Fibroblast of lung (primary cell): ENCODE measurements around the gene SLX1A. TPM values are rescaled to one million over a fixed set of nuclear protein-coding genes. Genes with fewer than 3 reads are reported as not detected.
"Not testable (repeated sequence)": the region's sequence is repeated elsewhere in the genome, so short reads cannot be mapped to it uniquely, and the experiment has no call there.

Experiments used
- DNase-seq, 2 donors: peaks; one replicate each; pipeline versions ENCODE4 v3.0.0 to v3.0.0-alpha.2; 2010; ENCODE audit warnings: low read depth in 2 of 2
- H2AFZ ChIP-seq: 2 replicates; pipeline ENCODE4 v1.5.1; 2012; ENCODE audit warnings: low read length, control low read depth, inconsistent platforms
- H3K27ac ChIP-seq: 2 replicates; pipeline ENCODE4 v1.5.1; 2011; ENCODE audit warnings: low read length, control low read depth; ENCODE audit not compliant: insufficient read depth
- H3K27me3 ChIP-seq: 2 replicates; pipeline ENCODE4 v1.5.1; 2011; ENCODE audit warnings: mild to moderate bottlenecking, low read length; ENCODE audit not compliant: control insufficient read depth, insufficient read depth
- H3K36me3 ChIP-seq: 2 replicates; pipeline ENCODE4 v1.5.1; 2011; ENCODE audit warnings: low read length; ENCODE audit not compliant: control insufficient read depth, insufficient read depth
- H3K4me1 ChIP-seq: 2 replicates; pipeline ENCODE4 v1.5.1; 2011; ENCODE audit warnings: low read length; ENCODE audit not compliant: control insufficient read depth, insufficient read depth; ENCODE audit errors: extremely low read depth
- H3K4me2 ChIP-seq: 2 replicates; pipeline ENCODE4 v1.5.1; 2011; ENCODE audit warnings: low read length, control low read depth; ENCODE audit not compliant: insufficient read depth; ENCODE audit errors: extremely low read depth
- H3K4me3 ChIP-seq, 4 experiments: fragments of 200-600 bp in 1 of 4; sonication (generic) in 1 of 4; replicated peaks in 1 of 4; 2 replicates each; pipeline ENCODE4 v1.5.1; 2011 to 2016; ENCODE audit warnings: low read length in 4 of 4, low read depth in 3 of 4, mild to moderate bottlenecking in 3 of 4, control low read depth in 2 of 4, inconsistent platforms in 1 of 4, mixed read lengths in 1 of 4; ENCODE audit not compliant: insufficient read depth in 1 of 4; ENCODE audit errors: control extremely low read depth in 1 of 4
- H3K79me2 ChIP-seq: 2 replicates; pipeline ENCODE4 v1.5.1; 2012; ENCODE audit warnings: mild to moderate bottlenecking, low read length, inconsistent platforms; ENCODE audit not compliant: control insufficient read depth, insufficient read depth
- H3K9ac ChIP-seq: 2 replicates; pipeline ENCODE4 v1.5.1; 2011; ENCODE audit warnings: mild to moderate bottlenecking, low read length, control low read depth; ENCODE audit not compliant: insufficient read depth
- H3K9me3 ChIP-seq: 2 replicates; pipeline ENCODE4 v1.5.1; 2012; ENCODE audit warnings: low read depth, low read length; ENCODE audit not compliant: control insufficient read depth, insufficient read depth
- H4K20me1 ChIP-seq: 2 replicates; pipeline ENCODE4 v1.5.1; 2011; ENCODE audit warnings: low read length; ENCODE audit not compliant: control insufficient read depth, insufficient read depth; ENCODE audit errors: extremely low read depth
- EZH2 ChIP-seq: IDR thresholded peaks from 2 replicates; pipeline ENCODE4 v1.5.1; 2012; ENCODE audit warnings: low read length, control low read depth, mild to moderate bottlenecking; ENCODE audit errors: missing control alignments
- polyA plus RNA-seq, 2 donors: library from polyadenylated mRNA; depleted of rRNA in 1 of 2; stranded (reverse) in 1 of 2; unstranded in 1 of 2; fragments of >200 nt; gene quantifications; 2 replicates each; pipeline ENCODE4 v1.2.1, GENCODE V29; 2011 to 2012; ENCODE audit warnings: missing spikeins in 1 of 2
- total RNA-seq: library from RNA; depleted of rRNA; stranded (reverse); fragments of >200 nt; gene quantifications from 2 replicates; pipeline ENCODE4 v1.2.1, GENCODE V29; 2014
- TF ChIP-seq, protein P1 (sequence below), 2 donors: IDR thresholded peaks in 1 of 2; conservative IDR thresholded peaks in 1 of 2; 1 replicate in 1 of 2; 2 replicates in 1 of 2; pipeline ENCODE4 v1.5.1; 2011 to 2012; ENCODE audit warnings: low read length in 2 of 2, control low read depth in 1 of 2, inconsistent platforms in 1 of 2, low read depth in 1 of 2, mild to moderate bottlenecking in 1 of 2

SLX1A gene
- total and polyA plus RNA-seq, 2 donors (not counting 1 experiment from before 2014, with no cell fraction given): 3.9 to 19.2 TPM

DNA sequence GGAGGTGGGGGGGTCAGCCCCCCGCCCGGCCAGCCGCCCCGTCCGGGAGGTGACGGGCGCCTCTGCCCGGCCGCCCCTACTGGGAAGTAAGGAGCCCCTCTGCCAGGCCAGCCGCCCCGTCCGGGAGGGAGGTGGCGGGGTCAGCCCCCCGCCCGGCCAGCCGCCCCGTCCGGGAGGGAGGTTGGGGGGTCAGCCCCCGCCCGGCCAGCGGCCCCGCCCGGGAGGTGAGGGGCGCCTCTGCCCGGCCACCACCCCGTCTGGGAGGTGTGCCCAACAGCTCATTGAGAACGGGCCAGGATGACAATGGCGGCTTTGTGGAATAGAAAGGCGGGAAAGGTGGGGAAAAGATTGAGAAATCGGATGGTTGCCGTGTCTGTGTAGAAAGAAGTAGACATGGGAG, 23.5 kb upstream of the SLX1A start:
- not testable (repeated sequence) for H3K27ac ChIP-seq, H3K9ac ChIP-seq, H3K79me2 ChIP-seq, H3K4me1 ChIP-seq, DNase-seq, H4K20me1 ChIP-seq, H3K4me3 ChIP-seq, H3K9me3 ChIP-seq, H2AFZ ChIP-seq, H3K27me3 ChIP-seq, H3K36me3 ChIP-seq, H3K4me2 ChIP-seq

DNA sequence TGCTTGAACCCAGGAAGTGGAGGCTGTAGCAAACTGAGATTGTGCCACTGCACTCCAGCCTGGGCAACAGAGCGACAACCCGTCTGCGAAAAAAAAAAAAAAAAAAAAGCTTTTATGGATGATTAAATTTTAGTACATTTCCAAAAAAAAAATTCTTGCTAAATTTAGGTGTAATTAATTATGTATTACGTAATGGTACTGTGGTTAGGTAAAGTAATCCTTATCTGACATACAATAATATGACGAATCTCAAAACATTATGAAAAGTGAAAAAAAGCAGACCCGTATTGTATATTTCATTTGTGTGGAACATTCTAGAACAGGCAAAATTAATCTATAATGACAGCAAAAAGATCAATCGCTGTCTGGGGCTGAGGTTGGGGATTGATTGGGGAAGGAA, 20.6 kb upstream of the SLX1A start:
- no peaks in the 10 kb centered on the region for H3K9me3 ChIP-seq
- TF ChIP-seq EZH2: no peak
- TF ChIP-seq, protein P1, sequence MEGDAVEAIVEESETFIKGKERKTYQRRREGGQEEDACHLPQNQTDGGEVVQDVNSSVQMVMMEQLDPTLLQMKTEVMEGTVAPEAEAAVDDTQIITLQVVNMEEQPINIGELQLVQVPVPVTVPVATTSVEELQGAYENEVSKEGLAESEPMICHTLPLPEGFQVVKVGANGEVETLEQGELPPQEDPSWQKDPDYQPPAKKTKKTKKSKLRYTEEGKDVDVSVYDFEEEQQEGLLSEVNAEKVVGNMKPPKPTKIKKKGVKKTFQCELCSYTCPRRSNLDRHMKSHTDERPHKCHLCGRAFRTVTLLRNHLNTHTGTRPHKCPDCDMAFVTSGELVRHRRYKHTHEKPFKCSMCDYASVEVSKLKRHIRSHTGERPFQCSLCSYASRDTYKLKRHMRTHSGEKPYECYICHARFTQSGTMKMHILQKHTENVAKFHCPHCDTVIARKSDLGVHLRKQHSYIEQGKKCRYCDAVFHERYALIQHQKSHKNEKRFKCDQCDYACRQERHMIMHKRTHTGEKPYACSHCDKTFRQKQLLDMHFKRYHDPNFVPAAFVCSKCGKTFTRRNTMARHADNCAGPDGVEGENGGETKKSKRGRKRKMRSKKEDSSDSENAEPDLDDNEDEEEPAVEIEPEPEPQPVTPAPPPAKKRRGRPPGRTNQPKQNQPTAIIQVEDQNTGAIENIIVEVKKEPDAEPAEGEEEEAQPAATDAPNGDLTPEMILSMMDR (conservative IDR thresholded peaks at IDR 0.05 in 1 of 2, IDR thresholded peaks at IDR 0.05 in 1 of 2; ENCODE audit: low read depth in 1 of 2, low read length in 2 of 2): no peak
- no peak overlapping the region for H3K4me2 ChIP-seq
- H3K36me3 ChIP-seq: no peaks in the 10 kb centered on the region
- no peak for DNase-seq
- no peak overlapping the region for H3K9ac ChIP-seq
- H2AFZ ChIP-seq: no peak overlapping the region
- no peak overlapping the region for H3K4me3 ChIP-seq
- H3K27ac ChIP-seq: no peak overlapping the region
- no peaks in the 10 kb centered on the region for H4K20me1 ChIP-seq
- H3K4me1 ChIP-seq: no peaks in the 10 kb centered on the region
- no peaks in the 10 kb centered on the region for H3K27me3 ChIP-seq
- no peaks in the 10 kb centered on the region for H3K79me2 ChIP-seq

DNA sequence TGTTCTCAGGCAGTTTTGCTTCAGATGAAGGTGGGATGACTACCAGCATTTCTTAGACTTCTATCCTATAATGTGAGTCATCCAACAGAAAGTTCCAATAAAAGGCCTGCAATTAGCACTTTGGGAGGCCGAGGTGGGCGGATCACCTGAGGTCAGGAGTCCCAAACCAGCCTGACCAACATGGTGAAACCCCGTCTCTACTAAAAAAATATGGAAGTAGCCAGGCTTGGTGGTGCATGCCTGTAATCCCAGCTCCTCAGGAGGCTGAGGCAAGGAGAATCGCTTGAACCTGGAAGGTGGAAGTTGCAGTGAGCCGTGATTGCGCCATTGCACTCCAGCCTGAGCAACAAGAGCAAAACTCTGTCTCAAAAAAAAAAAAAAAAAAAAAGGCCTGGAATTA, 16.8 kb upstream of the SLX1A start:
- not testable (repeated sequence) for H3K79me2 ChIP-seq, DNase-seq, H3K9ac ChIP-seq, H3K4me1 ChIP-seq, H3K9me3 ChIP-seq, H3K27ac ChIP-seq, H2AFZ ChIP-seq, H3K4me3 ChIP-seq, H3K4me2 ChIP-seq, H3K36me3 ChIP-seq, H4K20me1 ChIP-seq, H3K27me3 ChIP-seq

DNA sequence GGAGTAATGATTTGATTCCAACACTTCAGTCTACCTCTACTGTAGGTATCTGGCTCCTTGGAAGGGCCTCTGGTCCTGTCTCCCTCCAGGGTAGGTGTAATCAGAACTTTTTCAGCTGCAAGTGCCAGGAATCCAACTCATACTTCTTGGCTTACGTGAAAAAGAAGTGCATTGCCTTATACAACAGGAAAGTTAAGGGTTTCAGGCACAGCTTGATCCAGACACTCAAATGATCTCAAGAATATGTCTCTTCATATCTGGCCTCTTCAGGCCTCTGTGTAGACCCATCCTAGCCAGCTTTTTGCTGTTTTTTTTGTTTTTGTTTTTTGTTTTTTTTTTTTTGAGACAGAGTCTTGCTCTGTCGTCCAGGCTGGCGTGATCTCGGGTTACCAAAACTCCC, 14.5 kb upstream of the SLX1A start:
- Histone ChIP-seq H3K4me1 (no peaks in the 10 kb centered on the region), H4K20me1 (no peaks in the 10 kb centered on the region), H3K36me3 (no peaks in the 10 kb centered on the region), H3K9ac (no peak overlapping the region), H3K27me3 (no peaks in the 10 kb centered on the region), H2AFZ (no peak overlapping the region), H3K27ac (no peak overlapping the region), H3K4me2 (no peak overlapping the region), H3K9me3 (no peaks in the 10 kb centered on the region), H3K79me2 (no peaks in the 10 kb centered on the region), H3K4me3 (no peak overlapping the region)
- no peak for TF ChIP-seq EZH2
- TF ChIP-seq, protein P1 (conservative IDR thresholded peaks at IDR 0.05 in 1 of 2, IDR thresholded peaks at IDR 0.05 in 1 of 2; ENCODE audit: low read depth in 1 of 2, low read length in 2 of 2): no peak
- DNase-seq: no peak
